HL-60 (cell line): ENCODE results near the gene EEF1A2.
A peak's percentile ranks its signal among the peaks of the same experiment; 100 is the strongest.

Experiments used
- DNase-seq, 2 experiments: peaks; one replicate each; pipeline ENCODE4 v3.0.0-alpha.2; 2010 to 2020; ENCODE audit warnings: low read depth in 1 of 2, low spot score in 1 of 2
- H3K27ac ChIP-seq: fragments of 250-450 bp; sonication (Bioruptor Pico); replicated peaks from 2 replicates; pipeline ENCODE4 v1.5.1; 2020; ENCODE audit warnings: mild to moderate bottlenecking, moderate library complexity
- H3K27me3 ChIP-seq: fragments of 250-450 bp; sonication (Bioruptor Pico); 2 replicates; pipeline ENCODE4 v1.5.1; 2021; ENCODE audit warnings: mild to moderate bottlenecking, moderate library complexity; ENCODE audit not compliant: insufficient read depth, poor library complexity, severe bottlenecking
- H3K4me3 ChIP-seq: replicated peaks from 2 replicates; pipeline ENCODE4 v1.5.1; 2011; ENCODE audit warnings: mild to moderate bottlenecking, control low read depth, low read length; ENCODE audit not compliant: insufficient read depth
- GABPA ChIP-seq: IDR thresholded peaks from 2 replicates; pipeline ENCODE4 v1.6.1; 2012; ENCODE audit warnings: low read depth
- POLR2AphosphoS5 ChIP-seq: IDR thresholded peaks from 2 replicates; pipeline ENCODE4 v1.6.1; 2012; ENCODE audit warnings: low read depth
- SPI1 ChIP-seq: IDR thresholded peaks from 2 replicates; pipeline ENCODE4 v1.6.1; 2012; ENCODE audit warnings: low read depth, mild to moderate bottlenecking, borderline replicate concordance
- TF ChIP-seq, protein P1 (sequence below): IDR thresholded peaks from 2 replicates; pipeline ENCODE4 v1.6.1; 2012; ENCODE audit warnings: low read depth; ENCODE audit not compliant: insufficient replicate concordance
- TF ChIP-seq, protein P2 (sequence below): IDR thresholded peaks from one replicate; pipeline ENCODE4 v1.5.1; 2011; ENCODE audit warnings: low read length, control low read depth, inconsistent platforms; ENCODE audit not compliant: insufficient read depth

Gene EEF1A2

DNA sequence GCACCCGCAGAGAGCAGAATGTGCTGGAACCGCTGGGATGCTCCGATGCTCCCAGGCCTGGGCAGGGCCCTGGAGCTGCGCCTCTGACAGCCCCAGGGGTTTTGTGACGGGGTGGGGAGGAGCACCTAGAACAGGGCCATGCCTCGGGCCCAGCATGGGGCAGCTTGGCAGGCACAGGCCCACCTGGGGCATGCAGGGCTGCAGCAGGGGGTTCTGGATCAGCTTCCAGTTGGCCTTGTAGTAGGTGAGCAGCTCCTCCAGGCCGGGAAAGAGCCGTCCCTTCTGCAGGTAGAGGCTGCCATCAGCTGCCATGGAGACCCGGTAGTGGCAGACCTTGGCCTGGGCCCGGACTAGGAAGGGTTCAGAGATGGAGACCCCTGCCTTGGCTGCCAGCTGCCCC is 44.2 kb upstream of the EEF1A2 start:
- TF ChIP-seq, protein P1, sequence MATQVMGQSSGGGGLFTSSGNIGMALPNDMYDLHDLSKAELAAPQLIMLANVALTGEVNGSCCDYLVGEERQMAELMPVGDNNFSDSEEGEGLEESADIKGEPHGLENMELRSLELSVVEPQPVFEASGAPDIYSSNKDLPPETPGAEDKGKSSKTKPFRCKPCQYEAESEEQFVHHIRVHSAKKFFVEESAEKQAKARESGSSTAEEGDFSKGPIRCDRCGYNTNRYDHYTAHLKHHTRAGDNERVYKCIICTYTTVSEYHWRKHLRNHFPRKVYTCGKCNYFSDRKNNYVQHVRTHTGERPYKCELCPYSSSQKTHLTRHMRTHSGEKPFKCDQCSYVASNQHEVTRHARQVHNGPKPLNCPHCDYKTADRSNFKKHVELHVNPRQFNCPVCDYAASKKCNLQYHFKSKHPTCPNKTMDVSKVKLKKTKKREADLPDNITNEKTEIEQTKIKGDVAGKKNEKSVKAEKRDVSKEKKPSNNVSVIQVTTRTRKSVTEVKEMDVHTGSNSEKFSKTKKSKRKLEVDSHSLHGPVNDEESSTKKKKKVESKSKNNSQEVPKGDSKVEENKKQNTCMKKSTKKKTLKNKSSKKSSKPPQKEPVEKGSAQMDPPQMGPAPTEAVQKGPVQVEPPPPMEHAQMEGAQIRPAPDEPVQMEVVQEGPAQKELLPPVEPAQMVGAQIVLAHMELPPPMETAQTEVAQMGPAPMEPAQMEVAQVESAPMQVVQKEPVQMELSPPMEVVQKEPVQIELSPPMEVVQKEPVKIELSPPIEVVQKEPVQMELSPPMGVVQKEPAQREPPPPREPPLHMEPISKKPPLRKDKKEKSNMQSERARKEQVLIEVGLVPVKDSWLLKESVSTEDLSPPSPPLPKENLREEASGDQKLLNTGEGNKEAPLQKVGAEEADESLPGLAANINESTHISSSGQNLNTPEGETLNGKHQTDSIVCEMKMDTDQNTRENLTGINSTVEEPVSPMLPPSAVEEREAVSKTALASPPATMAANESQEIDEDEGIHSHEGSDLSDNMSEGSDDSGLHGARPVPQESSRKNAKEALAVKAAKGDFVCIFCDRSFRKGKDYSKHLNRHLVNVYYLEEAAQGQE, result no peak
- TF ChIP-seq, protein P2, sequence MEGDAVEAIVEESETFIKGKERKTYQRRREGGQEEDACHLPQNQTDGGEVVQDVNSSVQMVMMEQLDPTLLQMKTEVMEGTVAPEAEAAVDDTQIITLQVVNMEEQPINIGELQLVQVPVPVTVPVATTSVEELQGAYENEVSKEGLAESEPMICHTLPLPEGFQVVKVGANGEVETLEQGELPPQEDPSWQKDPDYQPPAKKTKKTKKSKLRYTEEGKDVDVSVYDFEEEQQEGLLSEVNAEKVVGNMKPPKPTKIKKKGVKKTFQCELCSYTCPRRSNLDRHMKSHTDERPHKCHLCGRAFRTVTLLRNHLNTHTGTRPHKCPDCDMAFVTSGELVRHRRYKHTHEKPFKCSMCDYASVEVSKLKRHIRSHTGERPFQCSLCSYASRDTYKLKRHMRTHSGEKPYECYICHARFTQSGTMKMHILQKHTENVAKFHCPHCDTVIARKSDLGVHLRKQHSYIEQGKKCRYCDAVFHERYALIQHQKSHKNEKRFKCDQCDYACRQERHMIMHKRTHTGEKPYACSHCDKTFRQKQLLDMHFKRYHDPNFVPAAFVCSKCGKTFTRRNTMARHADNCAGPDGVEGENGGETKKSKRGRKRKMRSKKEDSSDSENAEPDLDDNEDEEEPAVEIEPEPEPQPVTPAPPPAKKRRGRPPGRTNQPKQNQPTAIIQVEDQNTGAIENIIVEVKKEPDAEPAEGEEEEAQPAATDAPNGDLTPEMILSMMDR, result no peak
- no peak for TF ChIP-seq GABPA
- TF ChIP-seq SPI1, result no peak
- TF ChIP-seq POLR2AphosphoS5, result no peak
- H3K4me3 ChIP-seq, result no peak overlapping the region
- H3K27me3 ChIP-seq, result peaks cover 49% of the 10 kb centered on the region
- no peak overlapping the region for H3K27ac ChIP-seq
- no peak for DNase-seq

DNA sequence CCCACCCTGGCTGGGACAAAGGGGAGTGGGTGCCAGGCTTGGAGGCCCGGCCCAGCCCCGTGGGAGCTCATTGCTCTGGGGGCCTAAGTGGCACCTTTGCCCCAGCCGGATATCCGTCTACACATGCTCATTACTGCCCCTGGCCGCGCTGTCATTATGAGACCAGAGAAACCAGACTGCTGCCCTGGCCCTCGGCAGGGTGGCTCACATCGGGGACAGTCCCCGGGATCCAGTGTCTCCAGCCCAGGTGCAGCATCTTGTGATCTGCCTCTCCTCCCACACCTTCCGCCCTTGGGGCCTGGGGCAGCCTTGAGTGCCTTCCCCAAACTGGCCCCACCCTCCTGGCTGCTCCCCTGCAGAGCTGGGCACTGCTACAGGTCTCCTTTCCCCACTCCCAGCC is 43.8 kb upstream of the EEF1A2 start:
- no peak overlapping the region for H3K4me3 ChIP-seq
- no peak overlapping the region for H3K27ac ChIP-seq
- peaks cover 45% of the 10 kb centered on the region for H3K27me3 ChIP-seq
- DNase-seq, result no peak
- TF ChIP-seq, protein P1, result no peak
- TF ChIP-seq GABPA, result no peak

DNA sequence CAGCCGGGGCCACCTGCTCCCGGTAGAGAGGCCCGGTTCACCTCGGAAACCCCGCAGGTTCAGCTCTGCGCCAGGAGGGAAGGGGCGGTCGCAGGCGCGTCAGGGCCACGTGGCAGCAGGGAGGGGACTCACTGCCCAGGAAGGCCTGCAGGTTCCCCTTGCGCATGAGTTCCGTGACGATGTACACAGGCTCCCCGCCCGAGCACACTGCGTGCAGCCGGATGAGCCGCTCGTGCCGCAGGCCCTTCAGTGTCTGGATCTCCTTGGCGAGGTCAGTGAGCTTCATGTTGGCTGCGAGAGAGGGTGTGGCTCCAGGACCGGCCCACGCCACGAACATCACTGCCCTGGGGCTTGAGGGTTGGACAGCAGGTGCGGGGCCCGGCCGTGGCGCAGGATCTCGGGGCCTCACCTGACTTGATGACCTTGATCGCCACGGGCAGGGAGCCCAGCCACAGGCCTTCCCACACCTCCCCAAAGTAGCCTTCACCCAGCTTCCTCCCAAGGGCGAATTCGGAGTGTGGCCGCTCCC is 43.2 kb upstream of the EEF1A2 start:
- DNase-seq, result peak in 1 of 2 experiments; percentile 47
- TF ChIP-seq POLR2AphosphoS5 (no peak), GABPA (no peak)
- TF ChIP-seq, protein P1, result no peak
- TF ChIP-seq, protein P2, result no peak
- Histone ChIP-seq H3K4me3 (no peak overlapping the region), H3K27ac (no peak overlapping the region), H3K27me3 (peaks cover 40% of the 10 kb centered on the region)

DNA sequence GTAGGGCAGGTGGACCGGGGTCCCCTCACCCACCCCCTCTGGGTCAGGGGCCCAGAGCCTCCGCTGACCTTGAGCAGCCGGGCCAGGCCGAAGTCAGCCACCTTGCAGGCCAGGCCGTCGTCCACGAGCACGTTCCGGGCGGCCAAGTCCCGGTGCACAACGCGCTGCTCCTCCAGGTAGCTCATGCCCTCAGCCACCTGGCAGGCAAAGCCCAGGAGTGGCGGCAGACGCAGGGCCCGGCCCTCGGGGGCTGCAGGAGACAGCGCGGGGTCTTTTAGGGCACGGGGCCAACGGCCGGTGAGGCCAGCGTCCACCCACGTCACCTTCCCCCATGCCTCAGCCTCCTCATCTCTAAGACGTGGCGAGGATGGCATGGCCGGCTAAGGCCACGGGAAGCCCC is 42.5 kb upstream of the EEF1A2 start:
- TF ChIP-seq POLR2AphosphoS5, result no peak
- TF ChIP-seq, protein P2, result no peak
- no peak for TF ChIP-seq SPI1
- TF ChIP-seq GABPA, result no peak
- TF ChIP-seq, protein P1, result no peak
- no peak overlapping the region for H3K27ac ChIP-seq
- H3K4me3 ChIP-seq, result no peak overlapping the region
- DNase-seq, result no peak
- H3K27me3 ChIP-seq, result peaks cover 37% of the 10 kb centered on the region
